ENCODE measurements around the gene GPR101. TPM values are rescaled to one million over a fixed set of nuclear protein-coding genes. Genes with fewer than 3 reads are reported as not detected.

The GPR101 gene
- total RNA-seq (2021) (not detected in 2 replicates), Bru-seq, nascent RNA (not detected), BruChase-seq, experiment 1, labeled RNA remaining after a 2-hour chase (not detected), BruChase-seq, experiment 2, labeled RNA remaining after a 6-hour chase (not detected)
- long read RNA-seq, result 0 reads

- H3K4me2 ChIP-seq, result no peak within 1 kb of the TSS
Observed at GRCh38 chrX:137033774-137034507, at the start of gene GPR101. Gene GPR101 (minus strand): TSS chrX:137033995. CDS start chrX:137031674, 2,321 bp downstream.

DNA sequence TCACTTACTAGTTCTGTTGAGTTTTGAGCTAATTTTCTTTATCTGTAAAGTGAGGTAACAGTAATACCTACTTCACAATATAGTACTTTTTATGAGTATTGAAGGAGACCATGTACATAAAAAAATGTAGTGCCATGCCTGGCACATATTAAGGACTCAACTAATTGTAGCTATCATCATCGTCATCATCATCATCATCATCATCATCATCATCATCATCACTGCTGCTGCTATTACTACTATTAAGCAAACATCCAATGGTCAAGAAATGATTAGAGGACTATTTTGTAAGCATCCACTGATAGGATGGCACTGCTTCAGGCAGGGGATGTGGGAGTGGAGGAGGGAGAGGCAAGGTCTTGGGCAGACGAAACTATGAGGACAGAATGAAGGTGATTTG is 47.4 kb upstream of the GPR101 start:
- no peaks in the 10 kb centered on the region for H3K9me3 ChIP-seq (ENCODE audit: insufficient read depth, low read depth)
- H3K4me3 ChIP-seq, result no peak overlapping the region
- TF ChIP-seq EZH2 (IDR thresholded peaks at IDR 0.05; ENCODE audit: low read depth), result no peak
- no peak for TF ChIP-seq CTCF (conservative IDR thresholded peaks at IDR 0.05)
- no peak for DNase-seq
- H3F3A ChIP-seq (ENCODE audit: insufficient read depth, low read depth), result no peaks in the 10 kb centered on the region
- ChIA-PET POLR2A (ENCODE audit: unreplicated experiment) (no interaction called here), CTCF (no interaction called here)
- H3K4me2 ChIP-seq, result no peak overlapping the region
- no peak overlapping the region for H3K27ac ChIP-seq
- H3K9me2 ChIP-seq (ENCODE audit: insufficient read depth), result no peaks in the 10 kb centered on the region
- no peaks in the 10 kb centered on the region for H3K79me2 ChIP-seq (ENCODE audit: low read depth)
- H3K36me3 ChIP-seq (ENCODE audit: low read depth), result no peaks in the 10 kb centered on the region
- intact Hi-C loops (cut with micrococcal nuclease; ENCODE audit: unreplicated experiment), result no loop called here
- no peaks in the 10 kb centered on the region for H4K20me1 ChIP-seq (ENCODE audit: insufficient read depth)
- H3K27me3 ChIP-seq (ENCODE audit: insufficient read depth, low read depth), result 0 out of 2 replicates have a peak, but pooled peaks cover 3% of the 10 kb centered on the region
- BruUV-seq (replicated peaks), result no TSS peak
- H3K4me1 ChIP-seq (replicated peaks; ENCODE audit: insufficient read depth), result no peaks in the 10 kb centered on the region
- H2AFZ ChIP-seq, result no peak overlapping the region

More at GRCh38 chrX:137033774-137034507, at the start of gene GPR101:
- Histone ChIP-seq H3K27ac (no peak within 1 kb of the TSS), H3K9me3 (ENCODE audit: insufficient read depth, low read depth) (no peaks in the 10 kb centered on the region), H2AFZ (no peak within 1 kb of the TSS), H4K20me1 (ENCODE audit: insufficient read depth) (no peaks in the 10 kb centered on the region), H3K27me3 (ENCODE audit: insufficient read depth, low read depth) (peaks cover 57% of the 10 kb centered on the region), H3K79me2 (ENCODE audit: low read depth) (no peaks in the 10 kb centered on the region), H3F3A (ENCODE audit: insufficient read depth, low read depth) (no peaks in the 10 kb centered on the region), H3K9me2 (ENCODE audit: insufficient read depth) (no peaks in the 10 kb centered on the region), H3K4me1 (replicated peaks; ENCODE audit: insufficient read depth) (no peaks in the 10 kb centered on the region), H3K36me3 (ENCODE audit: low read depth) (no peaks in the 10 kb centered on the region), H3K4me3 (no peak within 1 kb of the TSS)
- ChIA-PET POLR2A (ENCODE audit: unreplicated experiment) (no interaction called here), CTCF (no interaction called here)
- BruUV-seq (replicated peaks), result no TSS peak
- intact Hi-C loops (cut with micrococcal nuclease; ENCODE audit: unreplicated experiment), result no loop called here
- no peak for TF ChIP-seq EZH2 (IDR thresholded peaks at IDR 0.05; ENCODE audit: low read depth)
- no peak for TF ChIP-seq CTCF (conservative IDR thresholded peaks at IDR 0.05)
- no peak for DNase-seq

GRCh38 chrX:137072396-137072795 is 38.6 kb upstream of the GPR101 start:
- Histone ChIP-seq H3K4me3 (no peak overlapping the region), H3K9me3 (ENCODE audit: insufficient read depth, low read depth) (no peaks in the 10 kb centered on the region), H3K4me2 (no peak overlapping the region), H3K9me2 (ENCODE audit: insufficient read depth) (no peaks in the 10 kb centered on the region), H3K79me2 (ENCODE audit: low read depth) (no peaks in the 10 kb centered on the region), H3K27me3 (ENCODE audit: insufficient read depth, low read depth) (peaks cover 14% of the 10 kb centered on the region), H4K20me1 (ENCODE audit: insufficient read depth) (no peaks in the 10 kb centered on the region), H3F3A (ENCODE audit: insufficient read depth, low read depth) (no peaks in the 10 kb centered on the region), H3K4me1 (replicated peaks; ENCODE audit: insufficient read depth) (no peaks in the 10 kb centered on the region), H2AFZ (no peak overlapping the region), H3K36me3 (ENCODE audit: low read depth) (no peaks in the 10 kb centered on the region), H3K27ac (no peak overlapping the region)
- BruUV-seq (replicated peaks), result no TSS peak
- intact Hi-C loops (cut with micrococcal nuclease; ENCODE audit: unreplicated experiment), result no loop called here
- no peak for DNase-seq
- TF ChIP-seq EZH2 (IDR thresholded peaks at IDR 0.05; ENCODE audit: low read depth) (no peak), CTCF (conservative IDR thresholded peaks at IDR 0.05) (no peak)
- ChIA-PET POLR2A (ENCODE audit: unreplicated experiment) (no interaction called here), CTCF (no interaction called here)
